Fibroblast of skin of left quadriceps (primary cell): ENCODE measurements around the gene TOR4A.
"Not testable (repeated sequence)": the region's sequence is repeated elsewhere in the genome, so short reads cannot be mapped to it uniquely, and the experiment has no call there.

ENCODE experiments used
- DNase-seq, 2 experiments: peaks; one replicate each; pipeline ENCODE4 v3.0.0-alpha.2; 2013; ENCODE audit warnings: low read depth in 2 of 2

Gene TOR4A

DNA sequence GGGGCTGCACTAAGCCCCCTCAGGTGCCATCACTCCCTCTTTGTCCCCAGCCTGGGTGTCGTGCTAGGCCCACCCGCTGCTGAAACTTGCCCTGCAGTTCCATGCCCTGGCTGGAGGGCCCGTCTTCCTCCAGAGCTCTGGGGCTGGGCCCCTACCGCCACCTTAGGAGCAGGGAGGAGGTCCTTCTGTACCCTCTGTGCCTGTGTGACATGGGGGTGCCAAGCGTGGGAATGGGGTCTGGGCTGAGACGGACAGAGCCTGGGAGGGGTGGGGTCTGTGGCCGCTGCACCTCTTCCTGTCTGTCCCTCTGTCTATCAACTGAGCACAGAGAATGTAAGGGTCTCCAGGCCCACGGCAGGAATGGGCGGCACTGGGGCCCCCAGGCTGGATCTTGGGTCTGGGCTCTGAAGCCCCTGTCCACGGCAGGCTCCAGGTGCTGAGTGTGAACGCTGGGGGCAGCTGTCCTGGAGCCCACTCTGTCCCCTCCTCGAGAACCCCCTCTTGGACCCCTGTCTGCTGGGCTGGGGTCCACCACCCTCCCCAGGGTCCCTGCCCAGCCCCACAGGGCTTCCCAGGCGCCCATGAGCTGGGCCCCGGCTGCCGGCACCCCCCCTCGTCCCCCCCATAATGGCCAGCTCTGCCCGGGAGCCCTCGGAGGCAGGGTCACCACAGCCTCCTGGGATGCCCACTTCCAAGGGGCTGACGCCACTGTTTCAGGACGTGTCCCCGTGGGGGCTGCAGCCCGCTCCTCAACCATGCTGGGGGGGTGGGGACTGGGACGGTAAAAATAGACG is 40.4 kb downstream of the TOR4A start:
- no peak for DNase-seq

- no peak for DNase-seq
Observed at GRCh38 chr9:137318602-137319001, 41.1 kb downstream of the TOR4A start.

DNA sequence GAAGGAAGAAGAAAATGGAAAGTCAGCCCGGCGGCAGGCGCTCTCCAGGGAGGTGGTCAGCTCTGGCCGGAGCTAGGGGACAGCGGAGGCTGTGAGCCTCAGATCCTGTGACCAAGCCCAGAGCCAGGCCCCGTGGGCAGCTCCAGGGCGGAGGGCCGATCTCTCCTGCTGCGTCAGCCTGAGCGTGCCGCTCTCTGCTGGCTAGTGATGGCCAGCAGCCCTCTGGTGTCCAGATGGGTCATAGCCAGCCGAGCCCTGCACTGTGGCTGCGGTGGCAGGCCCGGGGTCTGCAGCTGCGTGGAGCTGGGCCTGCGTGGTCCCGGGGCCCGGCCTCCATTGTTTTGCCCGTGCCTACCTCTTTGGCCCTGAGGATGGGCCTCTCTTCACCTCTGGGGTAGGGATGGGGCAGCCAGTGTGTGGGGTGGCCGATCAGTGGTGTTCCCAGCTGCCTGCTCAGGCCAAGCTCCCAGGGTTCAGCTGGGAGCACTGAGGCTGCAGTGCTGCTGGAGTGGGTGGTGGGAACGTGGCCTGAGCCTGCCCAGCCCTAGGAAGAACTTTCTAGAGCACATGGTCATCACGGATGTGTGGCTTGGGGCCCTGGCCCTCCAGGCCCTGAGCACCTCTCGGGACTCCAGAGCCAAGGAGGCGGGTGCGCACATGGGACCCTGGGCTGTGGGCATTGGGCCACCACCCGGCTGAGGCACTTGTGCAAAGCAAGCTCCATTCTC is 41.6 kb downstream of the TOR4A start:
- no peak for DNase-seq

DNA sequence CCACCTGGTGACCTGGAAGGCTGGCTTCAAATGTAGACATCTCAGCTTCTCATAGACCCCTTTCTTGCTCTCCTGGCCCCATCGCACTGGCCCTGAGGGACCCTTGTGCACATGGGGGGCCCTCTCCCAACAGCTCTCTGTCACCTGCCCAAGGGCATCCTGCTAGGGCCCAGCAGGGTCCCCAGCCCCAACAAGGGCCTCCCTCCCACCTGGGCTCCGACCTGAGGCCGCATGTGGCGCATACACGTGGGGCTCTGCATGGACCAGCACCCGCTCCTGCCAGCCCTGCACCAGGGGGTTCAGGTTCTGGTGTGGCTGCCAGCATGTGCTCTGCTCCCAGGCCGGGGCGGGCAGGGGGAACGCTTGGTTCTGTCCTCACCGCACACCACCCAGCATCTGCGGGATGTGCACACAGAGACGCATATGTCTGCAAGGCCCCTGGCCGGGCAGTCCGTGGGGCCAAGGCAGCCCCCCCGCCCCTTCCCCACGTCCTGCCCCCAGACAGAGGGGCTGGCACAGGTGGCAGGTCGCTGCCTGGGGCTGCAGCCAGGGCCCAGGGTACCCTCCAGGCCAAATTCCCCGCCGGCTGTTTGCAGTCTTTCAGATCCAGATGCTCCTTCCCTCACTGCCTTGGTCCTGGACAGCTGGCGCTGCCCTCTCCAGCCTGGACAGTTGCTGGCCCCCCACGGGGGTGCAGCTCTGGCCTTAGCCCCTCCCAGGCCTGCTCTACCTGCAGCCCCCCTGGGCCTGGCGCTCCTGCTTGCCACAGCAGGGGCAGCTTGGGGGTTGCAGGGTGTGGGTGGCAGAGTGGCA is 42.4 kb downstream of the TOR4A start:
- DNase-seq: no peak

DNA sequence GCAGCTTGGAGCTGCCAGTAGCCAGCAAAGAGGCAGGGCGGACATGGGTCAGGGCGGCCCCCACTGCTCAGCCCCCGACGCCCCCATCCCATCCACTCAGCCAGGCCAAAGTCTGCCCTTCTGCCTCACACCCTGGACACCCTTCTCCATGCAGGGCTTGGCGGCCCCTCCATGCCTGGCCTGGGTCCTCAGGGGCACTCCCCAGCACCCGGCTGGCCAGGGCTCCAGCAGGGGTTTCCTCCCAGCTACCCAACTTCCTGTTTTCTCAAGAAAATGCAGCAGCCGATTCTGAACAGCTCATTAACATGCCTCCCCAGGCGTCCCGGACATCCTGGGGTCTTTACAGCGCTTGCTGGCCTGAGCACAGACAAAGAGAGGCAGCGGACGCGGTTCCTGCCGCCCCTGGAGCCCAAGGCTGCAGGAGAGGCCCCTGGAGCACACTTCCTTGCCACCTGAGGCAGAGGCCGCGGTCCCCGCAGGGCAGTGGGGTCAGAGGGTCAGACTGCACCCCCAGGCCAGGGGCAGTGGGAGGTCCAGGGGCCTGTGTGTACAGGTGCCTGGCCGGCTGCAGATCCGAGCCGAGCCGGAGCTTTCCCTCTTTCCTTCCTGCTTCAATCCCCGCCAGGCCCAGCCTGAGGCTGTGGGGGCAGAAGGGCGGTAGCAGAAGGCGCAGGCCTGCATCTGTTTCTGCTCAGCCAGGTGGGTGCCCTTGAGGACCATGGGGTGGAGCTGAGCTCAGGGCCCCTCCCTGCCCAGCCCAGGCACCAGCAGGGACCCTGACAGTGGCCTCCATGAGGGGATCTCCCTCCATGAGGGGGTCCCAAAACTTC is 43.2 kb downstream of the TOR4A start:
- DNase-seq: no peak

GRCh38 chr9:137321726-137322361 is 44.3 kb downstream of the TOR4A start:
- no peak for DNase-seq

GRCh38 chr9:137323531-137324331 is 46.2 kb downstream of the TOR4A start:
- no peak for DNase-seq

GRCh38 chr9:137325124-137325523 is 47.6 kb downstream of the TOR4A start:
- DNase-seq: no peak

- DNase-seq: no peak
Observed at GRCh38 chr9:137325799-137326198, 48.3 kb downstream of the TOR4A start.

DNA sequence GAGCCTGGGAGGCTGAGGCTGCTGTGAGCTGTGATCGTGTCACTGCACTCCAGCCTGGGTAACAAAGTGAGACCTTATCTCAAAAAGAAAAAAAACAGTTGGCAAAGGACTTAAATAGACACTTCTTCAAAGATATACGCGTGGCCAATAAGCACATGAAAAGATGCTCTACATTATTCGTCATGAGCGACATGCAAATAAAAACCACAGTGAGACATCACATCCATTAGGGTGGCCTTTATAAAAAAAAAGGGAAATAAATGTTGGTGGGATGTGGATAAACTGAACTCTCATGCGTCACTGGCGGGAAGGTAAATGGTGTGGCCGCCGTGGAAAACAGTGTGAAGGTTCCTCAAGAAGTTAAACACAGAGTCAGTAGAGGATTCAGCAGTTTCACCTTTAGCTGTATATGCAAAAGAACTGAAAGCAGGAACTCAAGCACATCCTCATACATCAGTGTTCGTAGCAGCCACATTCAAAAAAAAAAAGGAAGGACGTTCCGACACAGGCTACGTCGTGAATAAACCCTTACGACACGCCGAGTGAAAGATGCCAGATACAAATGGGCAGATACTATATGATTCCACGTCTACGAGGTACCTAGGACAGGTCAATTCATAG is 49.0 kb downstream of the TOR4A start:
- no peak for DNase-seq

DNA sequence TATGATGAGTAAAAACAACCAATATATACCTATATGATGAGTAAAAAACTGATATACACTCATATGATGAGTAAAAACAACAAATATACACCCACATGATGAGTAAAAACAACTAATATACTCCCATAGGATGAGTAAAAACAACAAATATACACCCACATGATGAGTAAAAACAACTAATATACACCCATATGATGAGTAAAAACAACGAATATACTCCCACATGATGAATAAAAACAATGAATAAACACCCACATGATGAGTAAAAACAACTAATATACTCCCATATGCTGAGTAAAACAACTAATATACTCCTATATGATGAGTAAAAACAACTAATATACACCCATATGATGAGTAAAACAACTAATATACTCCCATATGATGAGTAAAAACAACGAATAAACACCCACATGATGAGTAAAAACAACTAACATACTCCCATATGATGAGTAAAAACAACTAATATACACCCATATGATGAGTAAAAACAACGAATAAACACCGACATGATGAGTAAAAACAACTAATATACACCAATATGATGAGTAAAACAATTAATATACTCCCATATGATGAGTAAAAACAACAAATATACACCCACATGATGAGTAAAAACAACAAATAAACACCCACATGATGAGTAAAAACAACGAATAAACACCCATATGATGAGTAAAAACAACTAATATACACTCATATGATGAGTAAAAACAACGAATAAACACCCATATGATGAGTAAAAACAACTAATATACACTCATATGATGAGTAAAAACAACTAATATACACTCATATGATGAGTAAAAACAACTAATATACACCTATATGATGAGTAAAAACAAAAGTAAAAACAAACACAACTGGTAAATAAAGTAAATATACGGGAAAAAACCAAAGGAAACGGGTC is 50.4 kb downstream of the TOR4A start:
- not testable (repeated sequence) for DNase-seq

GRCh38 chr9:137329590-137329989 is 52.1 kb downstream of the TOR4A start:
- not testable (repeated sequence) for DNase-seq

- no peak for DNase-seq
Observed at GRCh38 chr9:137330689-137331088, 53.2 kb downstream of the TOR4A start.

- no peak for DNase-seq
Observed at GRCh38 chr9:137331929-137332328, 54.4 kb downstream of the TOR4A start.
